ENCODE data around the gene OR10H5.
"Not testable (repeated sequence)": the region's sequence is repeated elsewhere in the genome, so short reads cannot be mapped to it uniquely, and the experiment has no call there.

The OR10H5 gene

DNA sequence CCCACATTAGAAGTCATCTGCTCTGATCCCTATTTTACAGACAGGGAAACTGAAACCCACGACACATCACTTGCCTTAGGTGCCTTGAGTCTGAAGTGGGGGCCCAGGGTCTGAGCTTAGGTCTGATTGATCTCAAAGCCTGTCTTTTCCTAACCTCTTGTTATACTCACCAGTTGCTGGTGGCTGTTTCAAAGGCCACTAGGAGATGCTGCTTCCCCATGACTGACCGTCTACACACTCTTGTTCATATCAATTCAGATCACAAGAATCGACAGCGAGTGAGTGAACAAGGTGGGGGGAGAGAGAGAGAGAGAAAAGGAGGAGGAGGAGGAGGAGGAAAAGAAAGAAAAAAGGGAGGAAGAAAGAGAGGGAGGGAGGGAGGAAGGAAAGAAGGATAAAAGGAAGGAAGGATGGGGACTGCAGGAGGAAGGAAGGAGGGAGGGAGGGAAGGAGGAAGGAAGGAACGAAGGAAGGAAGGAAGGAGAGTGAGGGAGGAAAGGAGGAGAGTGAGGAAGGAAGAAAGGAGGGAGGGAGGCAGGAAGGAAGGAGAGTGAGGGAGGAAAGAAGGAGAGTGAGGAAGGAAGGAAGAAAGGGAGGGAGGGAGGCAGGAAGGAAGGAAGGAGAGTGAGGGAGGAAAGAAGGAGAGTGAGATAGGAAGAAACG, 24.7 kb downstream of the OR10H5 start:
- no peak for DNase-seq

DNA sequence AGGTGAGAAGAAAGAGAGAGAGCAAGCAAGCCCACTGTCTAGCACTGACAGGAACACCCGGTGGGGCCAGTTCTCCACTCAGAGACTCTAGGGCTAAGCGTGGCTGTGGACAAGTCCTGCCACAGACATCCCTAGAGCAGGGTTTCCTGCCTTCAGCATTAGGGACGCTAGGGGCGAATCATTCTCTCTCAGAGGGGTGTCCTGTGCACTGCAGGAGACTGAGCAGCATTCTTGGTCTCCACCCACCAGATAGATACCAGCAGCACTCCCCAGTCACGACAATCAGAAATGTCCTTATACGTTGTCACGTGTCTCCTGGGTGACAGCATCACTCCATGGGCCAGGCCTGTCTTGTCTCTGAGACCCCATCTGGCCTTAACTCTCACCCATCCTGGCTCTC, 26.5 kb downstream of the OR10H5 start:
- DNase-seq: no peak

DNA sequence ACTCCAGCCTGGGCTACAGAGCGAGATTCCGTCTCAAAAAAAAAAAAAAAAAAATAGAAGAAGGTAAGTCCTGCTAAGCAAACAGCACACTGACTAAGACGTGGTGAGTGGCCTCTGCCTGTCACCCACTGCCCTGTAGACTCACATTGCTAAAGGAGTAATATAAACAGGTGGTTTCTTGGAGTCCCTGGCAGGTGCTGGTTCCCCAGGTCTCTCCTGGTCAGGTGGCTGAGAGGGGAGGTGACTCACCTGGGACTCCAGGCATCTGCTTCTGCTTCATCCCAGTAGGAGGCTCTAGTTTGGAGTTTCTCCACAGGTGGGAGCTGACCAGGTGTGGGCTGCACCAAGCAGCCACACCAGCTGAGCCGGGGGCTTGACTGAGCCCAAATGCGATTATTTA, 27.8 kb downstream of the OR10H5 start, which contains the start of gene OR10H1:
OR10H1 (minus strand) TSS at position 359 of the 400 bp plus-strand sequence. CDS start 7,627 bp downstream, outside the sequence.
- DNase-seq: no peak

DNA sequence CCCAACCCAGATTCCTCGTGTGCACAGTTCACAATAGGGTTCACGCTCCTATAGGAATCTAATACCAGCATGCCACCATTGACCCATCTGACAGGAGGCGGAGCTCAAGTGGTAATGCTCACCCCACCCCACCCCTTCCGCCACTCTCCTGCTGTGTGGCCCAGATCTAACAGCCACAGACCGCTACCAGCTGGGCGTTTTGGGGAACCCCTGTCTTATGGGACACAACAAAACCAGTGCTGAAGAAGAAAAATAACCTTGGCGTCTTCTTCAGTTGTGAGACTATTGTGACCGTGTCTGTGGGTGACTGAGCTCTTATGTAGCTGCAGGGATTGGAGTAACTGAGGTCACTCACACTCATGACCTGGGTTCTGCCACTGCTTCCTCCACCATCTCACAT, 33.2 kb downstream of the OR10H5 start:
- no peak for DNase-seq

DNA sequence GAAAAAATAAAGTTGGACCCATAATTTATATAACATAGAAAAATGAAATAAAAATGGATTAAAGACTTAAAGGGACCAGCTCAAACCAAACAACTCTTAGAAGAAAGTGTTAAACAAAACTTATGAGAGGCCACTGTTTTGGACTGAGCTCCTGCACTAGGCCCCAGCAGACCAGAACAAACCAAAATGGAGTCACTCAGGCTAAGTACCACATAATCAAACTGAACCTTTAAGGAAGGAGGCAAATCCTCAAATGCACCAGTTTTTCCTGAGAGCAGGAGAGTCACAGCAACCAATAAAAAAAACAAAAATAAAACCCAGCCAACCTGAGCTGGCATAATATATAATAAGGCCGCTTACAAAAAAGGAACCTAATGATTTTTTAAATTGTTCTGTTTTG, 38.3 kb downstream of the OR10H5 start:
- DNase-seq: no peak

DNA sequence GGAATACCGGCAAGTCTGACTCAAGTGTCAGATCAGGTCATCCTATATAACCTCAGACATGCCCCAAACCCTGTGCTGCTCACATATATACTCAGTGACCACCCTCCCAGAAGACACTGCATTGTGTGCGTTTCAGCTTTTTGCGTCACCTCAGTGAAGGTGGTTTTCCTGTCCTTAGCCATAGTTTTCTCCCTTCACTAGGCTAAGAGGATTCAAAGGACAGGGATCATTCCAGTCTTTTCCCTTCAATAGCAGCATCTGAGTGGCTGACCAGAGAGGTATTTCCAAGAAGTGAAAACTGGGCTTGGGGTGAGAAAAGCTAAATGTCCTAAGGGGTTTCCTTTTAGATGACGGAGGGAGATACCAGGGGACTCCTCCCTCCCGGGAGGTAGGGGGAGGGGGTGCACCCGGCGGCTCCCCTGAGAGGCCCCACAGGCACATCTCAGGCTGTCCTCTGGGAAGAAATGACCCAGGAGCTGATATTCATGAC, 40.7 kb downstream of the OR10H5 start:
- no peak for DNase-seq

DNA sequence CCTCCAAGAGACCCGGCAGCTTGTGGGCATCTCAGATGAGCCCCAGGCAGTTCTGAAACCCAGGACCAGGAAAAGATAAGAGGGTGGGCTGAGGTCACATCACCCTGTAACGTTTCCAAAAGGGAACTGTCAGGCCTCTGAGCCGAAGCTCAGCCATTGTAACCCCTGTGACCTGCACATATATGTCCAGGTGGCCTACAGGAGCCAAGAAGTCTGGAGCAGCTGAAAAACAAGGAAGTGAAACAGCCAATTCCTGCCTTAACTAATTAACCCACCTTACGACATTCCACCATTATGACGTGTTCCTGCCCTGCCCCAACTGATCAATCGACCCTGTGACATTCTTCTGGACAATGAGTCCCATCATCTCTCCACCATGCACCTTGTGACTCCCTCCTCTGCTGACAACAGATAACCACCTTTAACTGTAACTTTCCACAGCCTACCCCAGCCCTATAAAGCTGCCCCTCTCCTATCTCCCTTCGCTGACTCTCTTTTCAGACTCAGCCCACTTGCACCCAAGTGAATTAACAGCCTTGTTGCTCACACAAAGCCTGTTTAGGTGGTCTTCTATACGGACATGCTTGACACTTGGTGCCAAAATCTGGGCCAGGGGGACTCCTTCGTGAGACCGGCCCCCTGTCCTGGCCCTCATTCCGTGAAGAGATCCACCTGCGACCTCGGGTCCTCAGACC, 41.3 kb downstream of the OR10H5 start:
- not testable (repeated sequence) for DNase-seq

DNA sequence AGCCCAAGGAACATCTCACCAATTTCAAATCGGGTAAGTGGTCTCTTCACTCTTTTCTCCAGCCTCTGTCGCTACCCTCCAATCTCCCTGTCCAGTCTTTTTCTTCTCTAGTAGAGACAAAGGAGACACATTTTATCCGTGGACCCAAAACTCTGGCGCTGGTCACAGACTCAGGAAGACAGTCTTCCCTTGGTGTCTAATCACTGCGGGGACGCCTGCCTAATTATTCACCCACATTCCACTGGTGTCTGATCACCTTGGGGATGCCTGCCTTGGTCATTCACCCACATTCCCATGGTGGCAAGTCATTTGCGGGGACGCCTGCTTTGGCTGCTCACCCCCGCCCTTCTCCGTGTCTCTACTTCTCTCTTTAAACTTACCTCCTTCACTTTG, 41.8 kb downstream of the OR10H5 start:
- no peak for DNase-seq

DNA sequence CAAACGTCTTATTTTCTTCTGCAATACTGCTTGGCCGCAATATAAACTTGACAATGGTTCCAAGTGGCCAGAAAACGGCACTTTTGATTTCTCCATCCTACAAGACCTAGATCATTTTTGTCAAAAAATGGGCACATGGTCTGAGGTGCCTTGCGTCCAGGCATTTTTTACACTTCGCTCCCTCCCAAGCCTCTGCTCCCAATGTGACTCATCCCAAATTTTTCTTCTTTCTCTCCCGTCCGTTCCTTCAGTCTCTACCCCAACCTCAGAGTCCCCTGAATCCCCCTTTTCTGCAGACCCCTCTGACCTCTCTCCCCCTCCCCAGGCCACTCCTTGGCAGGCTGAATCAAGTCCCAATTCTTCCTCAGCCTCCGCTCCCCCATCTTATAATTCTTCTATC, 42.3 kb downstream of the OR10H5 start:
- DNase-seq: no peak

DNA sequence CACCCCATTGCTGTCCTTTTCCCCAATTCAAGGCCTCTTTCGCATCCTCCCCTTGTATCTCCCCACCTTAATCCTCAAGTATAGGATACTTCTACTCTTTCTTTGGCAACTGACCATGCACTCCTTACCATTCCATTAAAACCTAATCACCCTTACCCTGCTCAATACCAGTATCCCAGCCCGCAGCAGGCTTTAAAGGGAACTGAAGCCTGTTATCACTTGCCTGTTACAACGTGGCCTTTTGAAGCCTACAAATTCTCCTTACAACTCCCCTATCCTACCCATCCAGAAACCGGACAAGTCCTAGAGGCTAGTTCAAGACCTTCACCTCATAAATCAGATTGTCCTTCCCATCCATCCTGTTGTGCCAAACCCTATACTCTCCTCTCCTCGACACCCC, 44.2 kb downstream of the OR10H5 start:
- no peak for DNase-seq

DNA sequence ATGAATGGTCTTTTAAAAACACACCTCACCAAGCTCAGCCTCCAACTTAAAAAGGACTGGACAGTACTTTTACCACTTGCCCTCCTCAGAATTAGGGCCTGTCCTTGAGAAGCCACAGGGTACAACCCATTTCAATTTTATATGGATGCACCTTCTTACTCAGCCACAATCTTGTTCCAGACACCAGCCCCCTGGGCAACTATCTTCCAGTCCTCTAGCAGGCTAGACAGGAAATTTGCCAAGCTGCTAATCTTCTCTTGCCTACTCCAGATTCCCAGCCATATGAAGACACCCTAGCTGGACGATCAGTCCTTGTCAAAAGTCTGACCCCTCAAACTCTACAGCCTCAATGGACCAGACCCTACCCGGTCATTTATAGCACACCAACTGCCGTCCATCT, 46.8 kb downstream of the OR10H5 start:
- DNase-seq: not testable (repeated sequence)

DNA sequence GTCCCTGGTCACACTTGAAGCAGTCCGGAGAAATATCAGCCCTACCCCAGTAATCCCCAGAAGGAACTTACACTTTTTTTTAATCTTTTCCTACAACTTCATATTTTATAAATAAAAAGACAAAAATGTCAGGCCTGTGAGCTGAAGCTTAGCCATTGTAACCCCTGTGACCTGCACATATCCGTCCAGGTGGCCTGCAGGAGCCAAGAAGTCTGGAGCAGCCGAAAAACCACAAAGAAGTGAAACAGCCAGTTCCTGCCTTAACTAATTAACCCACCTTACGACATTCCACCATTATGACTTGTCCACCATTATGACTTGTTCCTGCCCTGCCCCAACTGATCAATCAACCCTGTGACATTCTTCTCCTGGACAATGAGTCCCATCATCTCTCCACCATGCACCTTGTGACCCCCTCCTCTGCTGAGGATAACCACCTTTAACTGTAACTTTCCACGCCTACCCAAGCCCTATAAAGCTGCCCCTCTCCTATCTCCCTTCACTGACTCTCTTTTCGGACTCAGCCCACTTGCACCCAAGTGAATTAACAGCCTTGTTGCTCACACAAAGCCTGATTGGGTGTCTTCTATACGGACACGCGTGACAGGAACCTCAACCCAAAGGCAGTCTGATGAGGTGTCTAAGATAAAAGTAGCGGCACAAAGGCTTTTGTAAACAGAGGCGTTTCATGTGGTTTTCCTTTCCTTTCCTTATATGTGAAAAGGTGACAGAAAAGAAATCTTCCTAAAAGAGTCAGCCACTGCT, 48.3 kb downstream of the OR10H5 start:
- not testable (repeated sequence) for DNase-seq

DNA sequence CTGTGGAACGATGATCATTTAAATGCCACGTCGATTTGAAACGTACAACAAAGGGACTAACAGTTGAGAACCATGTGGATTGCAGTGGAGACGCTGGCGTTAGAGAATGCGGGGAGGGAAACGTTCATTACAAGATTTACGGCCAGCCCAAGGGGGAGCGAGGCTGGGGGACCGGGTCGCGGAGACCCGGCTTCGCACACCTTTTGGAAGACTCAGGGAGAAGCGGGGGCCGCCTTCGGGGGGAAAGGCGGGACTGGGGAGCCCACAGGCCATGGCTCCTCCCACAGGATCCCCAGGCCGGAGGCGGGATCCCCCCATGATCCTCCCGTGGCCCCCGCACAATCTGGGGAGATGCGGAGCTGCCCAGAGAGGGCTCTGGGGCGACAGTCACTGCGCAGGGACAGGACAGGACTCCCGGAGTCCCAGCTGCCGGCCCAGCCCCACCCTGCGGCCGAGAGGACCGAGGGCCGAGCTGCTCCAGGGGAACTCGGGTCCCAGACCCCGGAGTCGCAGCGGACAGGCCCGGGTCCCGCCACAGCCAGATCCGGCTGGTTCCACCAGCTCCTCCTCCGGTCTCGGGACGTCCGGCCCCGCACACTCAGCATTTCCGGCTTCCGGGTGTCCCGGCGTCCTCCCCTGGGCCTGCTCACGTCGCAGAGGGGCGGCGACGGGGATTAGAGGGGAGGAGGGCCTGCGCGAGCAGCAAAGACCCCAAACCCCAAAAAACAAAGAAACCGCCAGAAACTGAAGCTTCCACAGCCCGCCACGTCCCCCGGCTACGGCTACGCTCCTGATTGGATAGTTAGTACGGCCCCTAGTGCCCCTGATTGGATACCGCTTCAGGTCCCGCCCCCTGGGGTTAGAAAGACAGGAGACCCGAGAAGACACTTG, 49.1 kb downstream of the OR10H5 start:
- DNase-seq: no peak

DNA sequence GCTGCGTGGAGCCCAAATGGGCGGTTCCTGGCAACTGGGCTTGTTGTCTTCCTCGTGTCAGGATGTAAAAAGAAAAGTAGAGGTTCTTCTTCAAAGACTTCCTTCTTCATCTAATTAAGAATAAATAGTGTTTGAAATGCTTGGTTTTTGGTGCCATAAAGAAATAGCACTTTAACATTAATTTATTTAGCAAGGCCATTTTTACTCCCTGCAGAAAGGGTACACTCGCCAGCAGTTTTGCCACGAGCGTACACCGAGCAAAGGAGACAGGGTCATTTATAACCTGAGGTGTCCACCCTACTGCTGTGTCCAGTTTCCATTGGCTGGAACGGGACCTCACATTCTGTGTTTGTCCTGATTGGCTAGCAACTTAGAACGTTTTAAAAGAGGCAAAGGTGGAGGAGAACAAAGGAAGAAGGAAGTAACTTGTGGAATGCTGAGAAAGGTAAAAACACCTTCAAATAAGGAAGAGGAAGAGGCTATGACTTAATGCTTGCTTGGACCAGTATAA, 49.8 kb downstream of the OR10H5 start:
- DNase-seq: no peak

DNA sequence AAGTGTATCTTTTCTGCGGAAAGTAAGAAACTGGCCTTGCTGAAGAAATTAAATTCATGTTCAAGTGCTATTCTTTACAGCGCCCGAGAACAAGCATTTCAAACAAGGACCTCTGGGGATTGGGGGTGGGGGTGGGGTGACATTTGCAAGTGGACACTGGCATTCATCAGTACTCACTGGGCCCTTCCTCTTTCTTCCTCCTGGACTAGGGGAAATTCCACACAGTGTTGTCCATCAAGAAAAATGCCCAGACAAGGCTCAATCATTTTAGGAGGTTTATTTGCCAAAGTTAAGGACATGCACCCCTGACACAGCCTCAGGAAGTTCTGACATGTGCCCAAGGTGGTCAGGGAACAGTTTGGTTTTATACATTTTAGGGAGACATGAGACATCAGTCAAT, 50.9 kb downstream of the OR10H5 start:
- DNase-seq: no peak

DNA sequence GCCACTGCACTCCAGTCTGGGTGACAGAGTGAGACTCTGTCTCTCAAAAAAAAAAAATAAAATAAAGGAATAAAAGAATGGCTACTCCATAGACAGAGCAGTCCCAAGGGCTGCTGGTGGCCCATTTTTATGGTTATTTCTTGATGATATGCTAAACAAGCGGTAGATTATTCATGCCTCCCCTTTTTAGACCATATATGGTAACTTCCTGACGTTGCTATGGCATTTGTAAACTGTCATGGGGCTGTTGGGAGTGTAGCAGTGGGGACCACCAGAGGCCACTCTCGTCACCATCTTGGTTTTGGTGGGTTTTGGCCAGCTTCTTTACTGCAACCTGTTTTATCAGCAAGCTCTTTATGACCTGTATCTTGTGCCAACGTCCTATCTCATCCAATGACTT, 52.4 kb downstream of the OR10H5 start:
- not testable (repeated sequence) for DNase-seq

DNA sequence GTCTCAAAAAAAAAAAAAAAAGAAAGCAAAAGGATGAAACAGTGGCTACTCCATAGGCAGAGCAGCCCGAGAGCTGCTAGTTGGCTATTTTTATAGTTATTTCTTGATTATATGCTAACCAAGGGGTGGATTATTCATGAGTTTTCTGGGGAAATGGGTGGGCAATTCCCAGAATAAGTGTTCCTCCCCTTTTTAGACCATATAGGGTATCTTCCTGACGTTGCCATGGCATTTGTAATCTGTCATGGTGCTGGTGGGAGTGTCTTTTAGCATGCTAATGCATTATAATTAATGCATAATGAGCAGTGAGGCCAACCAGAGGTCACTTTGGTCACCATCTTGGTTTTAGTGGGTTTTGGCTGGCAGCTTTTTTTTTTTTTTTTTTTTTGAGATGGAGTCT, 53.4 kb downstream of the OR10H5 start:
- no peak for DNase-seq

DNA sequence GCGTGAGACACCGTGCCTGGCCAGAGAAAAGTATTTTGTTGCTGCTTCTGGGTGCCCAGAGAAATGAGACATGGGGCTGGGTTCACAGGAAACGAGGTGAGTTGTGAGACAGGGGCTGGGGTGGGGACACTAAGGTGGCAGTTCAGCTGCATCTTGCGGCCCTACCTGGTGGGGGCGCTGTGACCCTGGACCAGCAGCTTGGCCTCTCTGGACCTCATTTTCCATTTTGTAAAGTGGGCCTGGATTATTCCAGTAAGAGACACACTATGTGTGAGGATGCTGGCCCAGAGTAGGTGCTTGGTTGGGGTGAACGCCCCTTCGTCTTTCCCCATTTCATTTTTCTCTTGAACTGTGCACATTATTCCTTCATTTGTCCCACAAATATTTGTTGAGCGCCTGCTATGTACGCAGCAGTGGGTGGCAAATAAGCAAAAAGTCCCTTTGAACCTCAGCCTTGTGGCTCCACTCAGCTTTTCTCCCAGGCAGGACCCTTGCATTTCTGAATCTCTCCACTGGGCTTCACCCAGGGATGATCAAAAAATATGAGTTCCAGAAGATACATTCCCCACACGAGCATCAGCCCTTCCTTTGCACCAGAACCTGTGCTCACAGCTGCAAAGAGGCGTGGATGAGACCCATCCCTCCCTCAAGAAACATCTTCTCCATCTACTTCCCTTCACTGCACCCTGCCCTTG, 54.6 kb downstream of the OR10H5 start:
- DNase-seq: no peak

DNA sequence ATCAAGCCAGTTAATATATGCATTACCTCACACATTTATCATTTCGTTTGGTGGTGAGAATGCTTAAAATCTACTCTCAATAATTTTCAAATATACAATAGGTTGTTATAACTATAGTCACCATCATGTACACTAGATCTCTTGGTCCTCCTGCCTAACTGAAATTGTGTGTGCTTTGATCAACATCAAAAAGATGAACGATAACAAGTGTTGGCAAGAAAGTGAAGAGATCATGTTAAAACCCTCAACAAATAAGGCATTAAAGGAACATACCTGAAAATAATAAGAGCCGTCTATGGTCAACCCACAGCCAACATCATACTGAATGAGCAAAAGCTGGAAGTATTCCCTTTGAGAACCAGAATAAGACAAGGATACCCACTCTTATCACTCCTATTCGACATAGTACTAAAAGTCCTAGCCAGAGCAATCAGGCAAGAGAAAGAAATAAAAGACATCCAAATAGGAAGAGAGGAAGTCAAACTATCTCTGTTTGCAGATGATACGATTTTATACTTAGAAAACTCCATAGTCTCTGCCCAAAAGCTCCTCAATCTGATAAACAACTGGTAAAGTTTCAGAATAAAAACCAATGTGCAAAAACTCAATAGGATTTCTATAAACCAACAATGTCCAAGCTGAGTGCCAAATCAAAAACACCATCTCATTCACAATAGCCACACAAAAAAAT, 55.9 kb downstream of the OR10H5 start:
- no peak for DNase-seq

DNA sequence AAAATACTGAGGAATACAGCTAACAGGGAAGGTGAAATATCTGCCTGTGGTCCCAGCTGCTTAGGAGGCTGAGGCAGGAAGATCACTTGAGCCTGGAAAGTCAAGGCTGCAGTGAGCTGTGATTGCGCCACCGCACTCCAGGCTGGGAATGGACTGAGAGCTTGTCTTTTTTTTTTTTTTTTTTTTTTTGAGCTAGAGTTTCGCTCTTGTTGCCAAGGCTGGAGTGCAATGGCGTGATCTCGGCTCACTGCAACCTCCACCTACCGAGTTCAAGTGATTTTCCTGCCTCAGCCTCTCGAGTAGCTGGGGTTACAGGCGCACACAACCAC, 56.4 kb downstream of the OR10H5 start:
- DNase-seq: not testable (repeated sequence)

DNA sequence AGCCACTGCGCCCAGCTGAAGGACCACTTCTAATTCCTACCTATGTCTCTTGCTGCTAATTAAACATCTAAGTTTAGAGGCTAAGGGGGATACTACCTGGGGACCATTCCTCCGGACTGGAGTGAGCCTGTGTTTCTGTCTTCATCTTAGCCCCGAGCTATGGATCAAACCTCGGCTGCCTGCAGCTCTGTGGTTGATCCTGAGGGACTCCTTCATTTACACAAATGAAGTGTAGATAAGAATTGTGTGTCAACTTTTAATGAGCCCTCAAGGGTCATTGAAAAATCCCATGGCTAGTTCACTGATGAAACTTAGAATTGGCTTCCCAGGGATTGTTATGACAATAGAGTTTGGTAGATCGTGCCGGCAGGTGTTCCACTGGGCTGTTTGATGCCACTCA, 59.5 kb downstream of the OR10H5 start:
- no peak for DNase-seq
